Activated CD8-positive, alpha-beta memory T cell treated with anti-CD3 and anti-CD28 coated beads, Interleukin-2, amount 50 U/mL, for 24 hours (primary cell): ENCODE data around the gene LRP2.
"Not testable (repeated sequence)": the region's sequence is repeated elsewhere in the genome, so short reads cannot be mapped to it uniquely, and the experiment has no call there.

Source experiments
- DNase-seq: peaks from one replicate; pipeline ENCODE4 v3.0.0-alpha.2; 2020; ENCODE audit errors: extremely low read depth

The LRP2 gene

GRCh38 chr2:169175112-169175511, 187.2 kb downstream of the LRP2 start:
- DNase-seq: no peak

- DNase-seq: no peak
These were observed 188.5 kb downstream of the LRP2 start for GRCh38 chr2:169173876-169174275.

DNA sequence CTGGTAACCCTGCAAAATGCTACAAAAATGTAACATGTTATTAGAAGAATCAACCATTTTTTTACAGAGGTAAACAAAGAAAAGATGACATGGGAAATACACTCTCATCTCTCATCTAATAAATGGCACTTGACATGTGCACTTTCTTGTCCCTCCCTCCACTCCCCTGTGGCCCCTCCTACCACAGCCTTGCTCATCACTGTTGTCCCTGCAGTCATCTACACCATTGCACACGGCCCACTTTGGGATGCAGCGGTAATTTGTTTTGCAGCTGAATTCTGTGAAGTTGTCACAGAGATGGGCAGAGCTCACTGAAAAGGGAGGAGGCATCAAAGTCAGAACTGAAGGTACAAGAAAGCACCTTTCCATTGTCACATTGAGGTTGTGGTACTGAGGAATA, 189.4 kb downstream of the LRP2 start:
- DNase-seq: no peak

- no peak for DNase-seq
These were observed 190.1 kb downstream of the LRP2 start for GRCh38 chr2:169172151-169172735.

- no peak for DNase-seq
These were observed 196.5 kb downstream of the LRP2 start for GRCh38 chr2:169165791-169166190.

- no peak for DNase-seq
These were observed 198.0 kb downstream of the LRP2 start for GRCh38 chr2:169164311-169164710.

- DNase-seq: no peak
These were observed 199.7 kb downstream of the LRP2 start for GRCh38 chr2:169162613-169163012.

DNA sequence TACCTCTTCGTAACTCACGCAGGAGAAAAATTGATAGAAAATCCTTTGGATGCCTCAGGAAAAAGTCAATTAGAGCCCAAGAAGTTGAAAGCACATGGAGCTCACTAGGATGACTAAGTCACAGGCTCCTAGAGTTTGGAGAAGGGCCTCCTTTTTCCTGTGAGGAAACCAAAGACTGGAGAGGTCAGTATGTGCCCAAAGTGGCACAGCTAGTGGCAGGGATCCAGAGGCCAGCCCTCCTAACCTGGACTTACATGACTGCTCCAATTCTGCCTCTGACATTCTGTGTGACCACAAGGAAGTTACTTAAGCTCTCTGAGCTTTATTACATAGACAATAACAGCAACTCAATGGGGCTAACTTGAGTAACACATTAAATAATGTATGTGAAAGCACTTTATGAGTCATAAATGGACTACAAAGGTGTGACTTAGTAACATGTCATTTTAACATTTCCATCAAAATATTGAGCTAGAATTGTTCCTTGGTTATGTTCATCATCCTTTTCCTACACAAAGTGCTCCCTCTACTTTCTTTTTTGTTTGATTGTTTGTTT, 201.3 kb downstream of the LRP2 start:
- DNase-seq: no peak

DNA sequence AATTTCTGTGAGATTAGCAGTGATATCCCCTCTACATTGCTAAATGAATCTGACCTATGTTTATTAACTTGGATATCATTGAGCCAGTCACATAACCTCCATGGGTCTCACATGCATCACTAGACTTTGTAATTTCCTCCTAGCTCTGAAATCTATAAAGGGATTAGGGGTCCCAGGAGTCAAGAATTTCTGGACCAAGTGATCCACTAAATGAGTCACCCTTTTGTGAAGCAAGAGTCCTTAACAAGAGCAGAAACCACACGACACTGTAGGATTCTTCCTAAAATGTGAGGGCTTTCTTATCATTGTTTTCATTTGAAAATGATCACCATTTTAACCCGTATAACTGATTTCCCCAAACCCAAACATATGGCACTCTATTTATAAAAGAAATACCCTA, 202.6 kb downstream of the LRP2 start:
- no peak for DNase-seq

GRCh38 chr2:169158874-169159273, 203.5 kb downstream of the LRP2 start:
- no peak for DNase-seq

DNA sequence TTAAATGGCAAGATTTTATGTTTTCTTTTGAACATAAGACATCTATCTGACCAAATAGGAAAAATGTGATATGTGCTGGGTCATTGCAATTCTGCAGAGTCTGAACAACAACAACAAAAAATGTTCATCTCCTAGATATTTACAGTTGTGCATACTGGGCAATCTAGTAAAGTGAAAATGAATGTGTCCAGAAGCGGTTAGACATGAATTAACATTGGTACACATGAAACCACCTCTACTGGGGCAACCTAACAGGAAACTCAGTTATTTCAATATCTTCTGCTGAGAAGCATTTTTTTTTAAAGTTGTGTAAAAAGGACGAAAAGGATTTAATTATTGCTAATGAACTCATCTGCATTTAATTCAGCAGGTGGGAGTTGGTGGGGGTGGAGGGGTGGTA, 216.1 kb downstream of the LRP2 start:
- no peak for DNase-seq

DNA sequence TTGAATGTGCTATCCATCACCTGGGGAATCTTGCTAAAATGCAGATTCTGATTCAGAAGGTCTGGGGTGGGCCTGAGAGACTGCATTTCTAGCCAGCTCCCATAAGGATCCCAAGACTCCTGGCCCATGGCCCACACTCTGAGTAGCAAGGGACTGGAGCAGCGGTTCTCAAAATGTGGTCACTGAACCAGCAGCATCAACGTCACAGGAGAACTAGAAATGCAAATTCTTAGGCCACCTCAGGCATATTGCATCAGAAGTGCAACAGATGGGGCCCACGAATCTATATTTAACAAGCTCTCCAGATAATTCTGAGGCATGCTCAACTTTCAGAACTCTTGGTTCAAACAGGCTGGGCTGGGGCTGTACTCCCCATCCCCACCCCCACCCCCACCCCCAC, 218.3 kb downstream of the LRP2 start:
- no peak for DNase-seq

- peak; percentile 25 for DNase-seq
These were observed 220.5 kb downstream of the LRP2 start for GRCh38 chr2:169141713-169142352.

DNA sequence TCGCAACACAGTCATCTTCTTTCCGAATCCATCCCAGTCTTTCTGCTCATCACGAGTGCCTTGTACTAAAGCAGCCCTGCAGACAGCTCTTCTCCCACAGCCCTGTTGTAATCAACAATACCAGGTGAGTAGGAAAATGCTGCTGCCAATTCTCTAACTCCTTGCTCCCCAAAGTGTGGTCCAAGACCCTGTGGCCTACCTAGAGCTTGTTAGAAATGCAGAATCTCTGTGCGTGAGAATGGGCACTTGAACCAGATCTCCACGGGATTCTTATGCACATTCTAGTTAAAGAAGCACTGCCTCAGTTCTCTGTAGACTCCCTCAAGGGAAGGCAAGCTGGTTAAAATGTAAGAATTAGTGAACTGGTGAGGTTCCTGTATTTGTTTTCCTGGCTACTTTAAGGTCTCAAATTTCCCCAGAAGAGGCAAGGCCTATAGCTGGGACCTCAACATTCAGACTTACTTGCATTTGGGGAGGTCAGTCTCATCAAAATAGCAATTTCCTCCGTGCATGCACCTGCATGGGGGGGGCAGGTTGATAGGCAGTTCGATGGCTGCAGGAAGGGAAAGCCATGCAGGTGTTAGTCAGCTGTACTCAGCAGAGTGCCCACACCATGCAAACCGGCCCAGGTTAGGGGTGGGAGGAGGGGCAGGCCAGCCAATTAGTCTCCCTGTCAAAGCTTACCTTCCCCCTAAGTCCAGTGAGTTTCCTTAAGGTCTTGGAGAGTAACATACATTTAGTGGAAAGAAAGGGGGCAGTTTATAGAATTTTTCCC, 222.2 kb downstream of the LRP2 start:
- DNase-seq: no peak

DNA sequence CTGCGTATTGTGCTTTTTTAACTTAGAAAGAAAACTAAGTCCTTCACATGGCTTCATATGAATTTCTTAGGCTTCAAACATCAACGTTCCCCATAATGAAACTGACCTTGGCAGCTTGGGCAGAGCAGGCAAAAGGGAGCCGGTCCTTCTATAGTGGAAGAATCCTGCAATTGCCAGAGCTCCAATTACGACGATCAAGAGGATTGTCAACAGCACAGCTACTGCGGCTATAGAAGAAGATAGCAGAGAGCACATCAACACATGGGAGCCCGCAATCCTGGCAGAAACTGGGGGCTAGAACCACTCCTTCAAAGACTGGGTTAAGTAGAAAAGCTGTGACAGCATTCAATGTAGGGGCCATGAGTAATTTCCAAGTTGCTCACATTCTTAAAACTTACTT, 223.2 kb downstream of the LRP2 start:
- no peak for DNase-seq

GRCh38 chr2:169137924-169138323, 224.4 kb downstream of the LRP2 start:
- DNase-seq: no peak

DNA sequence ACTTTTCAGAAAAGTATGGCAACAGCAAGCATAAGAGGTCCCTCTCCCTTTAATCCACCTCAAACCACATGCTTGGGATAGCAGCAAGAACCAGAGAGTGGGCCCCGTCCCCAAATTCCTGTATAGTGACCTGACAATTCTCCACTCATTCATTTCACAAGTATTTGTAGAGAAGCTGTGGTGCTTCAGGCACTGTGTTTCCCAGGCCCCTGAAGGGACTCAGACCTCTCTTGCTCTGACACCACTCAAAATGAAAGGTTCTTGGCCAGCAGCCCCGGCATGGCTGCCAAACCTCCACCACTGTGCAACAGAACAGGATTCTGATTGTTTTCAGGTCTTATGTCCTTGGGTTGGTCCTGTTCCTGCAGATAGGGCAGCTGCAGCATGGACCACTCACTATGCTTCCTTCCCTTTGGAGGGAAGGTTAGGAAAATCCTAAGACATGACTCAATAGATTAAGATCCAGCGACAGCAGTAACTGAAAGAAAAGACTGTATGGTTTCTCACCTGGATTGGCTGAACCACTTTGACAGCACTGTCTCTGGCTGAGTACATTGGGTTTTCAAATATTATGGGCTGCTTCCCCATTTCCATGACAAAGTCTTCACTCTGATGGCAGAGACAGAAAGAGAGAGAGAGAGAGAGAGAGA, 225.3 kb downstream of the LRP2 start:
- no peak for DNase-seq

DNA sequence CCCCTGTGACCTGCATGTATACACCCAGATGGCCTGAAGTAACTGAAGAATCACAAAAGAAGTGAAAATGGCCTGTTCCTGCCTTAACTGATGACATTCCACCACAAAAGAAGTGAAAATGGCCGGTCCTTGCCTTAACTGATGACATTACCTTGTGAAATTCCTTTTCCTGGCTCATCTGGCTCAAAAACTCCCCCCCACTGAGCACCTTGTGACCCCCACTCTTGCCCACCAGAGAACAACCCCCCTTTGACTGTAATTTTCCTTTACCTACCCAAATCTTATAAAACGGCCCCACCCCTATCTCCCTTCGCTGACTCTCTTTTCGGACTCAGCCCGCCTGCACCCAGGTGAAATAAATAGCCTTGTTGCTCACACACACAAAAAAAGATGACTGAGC, 225.9 kb downstream of the LRP2 start:
- DNase-seq: not testable (repeated sequence)

GRCh38 chr2:169134272-169134671, 228.1 kb downstream of the LRP2 start:
- not testable (repeated sequence) for DNase-seq

GRCh38 chr2:169131587-169132512, 230.5 kb downstream of the LRP2 start:
- no peak for DNase-seq

GRCh38 chr2:169129703-169130243, 232.6 kb downstream of the LRP2 start:
- DNase-seq: no peak
